KMS-11 (cell line): ENCODE results near the gene TRABD2B.

Experiments
- H2AFZ ChIP-seq: fragments of 200-600 bp; sonication (generic); 2 replicates; pipeline ENCODE4 v1.6.1; 2016; ENCODE audit warnings: antibody characterized with exemption, mixed run types, low read depth
- H3K27ac ChIP-seq: fragments of 200-600 bp; sonication (generic); 2 replicates; pipeline ENCODE4 v1.6.1; 2016; ENCODE audit warnings: mild to moderate bottlenecking, mixed run types
- H3K27me3 ChIP-seq: fragments of 200-600 bp; sonication (generic); 2 replicates; pipeline ENCODE4 v1.6.1; 2017; ENCODE audit warnings: mild to moderate bottlenecking, low read depth, mixed run types, moderate library complexity; ENCODE audit not compliant: insufficient read depth
- H3K36me3 ChIP-seq: fragments of 200-600 bp; sonication (generic); 2 replicates; pipeline ENCODE4 v1.6.1; 2017; ENCODE audit warnings: mild to moderate bottlenecking, mixed run types; ENCODE audit not compliant: insufficient read depth
- H3K4me1 ChIP-seq: fragments of 200-600 bp; sonication (generic); 2 replicates; pipeline ENCODE4 v1.6.1; 2016; ENCODE audit warnings: mild to moderate bottlenecking, low read depth, mixed run types; ENCODE audit not compliant: poor library complexity, severe bottlenecking
- H3K4me2 ChIP-seq: fragments of 200-600 bp; sonication (generic); 2 replicates; pipeline ENCODE4 v1.7.0; 2016; ENCODE audit warnings: mild to moderate bottlenecking, mixed run types
- H3K4me3 ChIP-seq: fragments of 200-600 bp; sonication (generic); IDR thresholded peaks from 2 replicates; pipeline ENCODE4 v1.6.1; 2017; ENCODE audit warnings: low read depth, low read length, mixed read lengths; ENCODE audit not compliant: insufficient read depth
- H3K79me2 ChIP-seq: fragments of 200-600 bp; sonication (generic); 2 replicates; pipeline ENCODE4 v1.6.1; 2016; ENCODE audit warnings: low read depth, mixed run types; ENCODE audit not compliant: insufficient read depth
- H3K9ac ChIP-seq: fragments of 200-600 bp; sonication (generic); 2 replicates; pipeline ENCODE4 v1.6.1; 2016; ENCODE audit warnings: mild to moderate bottlenecking, mixed run types
- H4K20me1 ChIP-seq: fragments of 200-600 bp; sonication (generic); 2 replicates; pipeline ENCODE4 v1.6.1; 2016; ENCODE audit warnings: mild to moderate bottlenecking, mixed run types; ENCODE audit not compliant: insufficient read depth
- TF ChIP-seq, protein P1 (sequence below): fragments of 200-600 bp; sonication (generic); conservative IDR thresholded peaks from 2 replicates; pipeline ENCODE4 v1.6.1; 2017; ENCODE audit warnings: low read depth, mild to moderate bottlenecking, antibody characterized with exemption, low read length, moderate library complexity, mixed read lengths

TRABD2B gene

DNA sequence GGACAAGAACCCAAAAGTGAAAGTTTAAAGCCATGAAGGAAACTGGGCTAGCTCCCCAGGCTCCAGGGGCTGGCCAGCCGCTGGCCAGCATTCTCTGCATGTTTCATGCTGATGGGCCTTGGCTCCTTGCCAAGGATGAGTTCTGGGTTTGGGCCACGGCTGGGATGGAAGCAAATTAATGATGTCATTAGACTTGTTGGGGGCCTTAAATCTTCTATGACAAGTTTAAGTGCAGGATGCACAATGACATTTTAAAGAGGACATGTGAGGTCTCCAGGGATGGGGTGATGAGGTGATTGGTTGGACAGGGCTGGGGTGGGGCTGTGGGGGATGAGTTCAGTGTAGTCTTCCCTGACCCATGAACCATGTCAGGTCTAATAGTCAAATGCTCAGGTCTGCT, 199.6 kb downstream of the TRABD2B start:
- no peaks in the 10 kb centered on the region for H4K20me1 ChIP-seq
- no peak overlapping the region for H2AFZ ChIP-seq
- H3K4me3 ChIP-seq = no peak overlapping the region
- no peaks in the 10 kb centered on the region for H3K4me1 ChIP-seq
- no peaks in the 10 kb centered on the region for H3K79me2 ChIP-seq
- no peak overlapping the region for H3K4me2 ChIP-seq
- no peak overlapping the region for H3K27ac ChIP-seq
- H3K27me3 ChIP-seq = no peaks in the 10 kb centered on the region
- TF ChIP-seq, protein P1, sequence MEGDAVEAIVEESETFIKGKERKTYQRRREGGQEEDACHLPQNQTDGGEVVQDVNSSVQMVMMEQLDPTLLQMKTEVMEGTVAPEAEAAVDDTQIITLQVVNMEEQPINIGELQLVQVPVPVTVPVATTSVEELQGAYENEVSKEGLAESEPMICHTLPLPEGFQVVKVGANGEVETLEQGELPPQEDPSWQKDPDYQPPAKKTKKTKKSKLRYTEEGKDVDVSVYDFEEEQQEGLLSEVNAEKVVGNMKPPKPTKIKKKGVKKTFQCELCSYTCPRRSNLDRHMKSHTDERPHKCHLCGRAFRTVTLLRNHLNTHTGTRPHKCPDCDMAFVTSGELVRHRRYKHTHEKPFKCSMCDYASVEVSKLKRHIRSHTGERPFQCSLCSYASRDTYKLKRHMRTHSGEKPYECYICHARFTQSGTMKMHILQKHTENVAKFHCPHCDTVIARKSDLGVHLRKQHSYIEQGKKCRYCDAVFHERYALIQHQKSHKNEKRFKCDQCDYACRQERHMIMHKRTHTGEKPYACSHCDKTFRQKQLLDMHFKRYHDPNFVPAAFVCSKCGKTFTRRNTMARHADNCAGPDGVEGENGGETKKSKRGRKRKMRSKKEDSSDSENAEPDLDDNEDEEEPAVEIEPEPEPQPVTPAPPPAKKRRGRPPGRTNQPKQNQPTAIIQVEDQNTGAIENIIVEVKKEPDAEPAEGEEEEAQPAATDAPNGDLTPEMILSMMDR = no peak
- H3K36me3 ChIP-seq = no peaks in the 10 kb centered on the region
- H3K9ac ChIP-seq = no peak overlapping the region

- no peak overlapping the region for H3K4me2 ChIP-seq
- no peak overlapping the region for H3K4me3 ChIP-seq
- H3K27ac ChIP-seq = no peak overlapping the region
- no peak overlapping the region for H2AFZ ChIP-seq
- H3K4me1 ChIP-seq = no peaks in the 10 kb centered on the region
- H3K79me2 ChIP-seq = no peaks in the 10 kb centered on the region
- TF ChIP-seq, protein P1 = no peak
- no peak overlapping the region for H3K9ac ChIP-seq
- H3K27me3 ChIP-seq = no peaks in the 10 kb centered on the region
- H4K20me1 ChIP-seq = no peaks in the 10 kb centered on the region
- H3K36me3 ChIP-seq = no peaks in the 10 kb centered on the region
Observed at GRCh38 chr1:47796626-47797025, 200.6 kb downstream of the TRABD2B start.

GRCh38 chr1:47795102-47795501, 202.1 kb downstream of the TRABD2B start:
- Histone ChIP-seq H3K27ac (no peak overlapping the region), H3K4me1 (no peaks in the 10 kb centered on the region), H3K4me2 (no peak overlapping the region), H3K27me3 (no peaks in the 10 kb centered on the region), H3K36me3 (no peaks in the 10 kb centered on the region), H3K9ac (no peak overlapping the region), H3K4me3 (no peak overlapping the region), H3K79me2 (no peaks in the 10 kb centered on the region), H2AFZ (no peak overlapping the region), H4K20me1 (no peaks in the 10 kb centered on the region)
- TF ChIP-seq, protein P1 = no peak

- no peaks in the 10 kb centered on the region for H4K20me1 ChIP-seq
- no peak overlapping the region for H3K9ac ChIP-seq
- H3K36me3 ChIP-seq = no peaks in the 10 kb centered on the region
- no peak overlapping the region for H3K4me3 ChIP-seq
- no peaks in the 10 kb centered on the region for H3K27me3 ChIP-seq
- H2AFZ ChIP-seq = no peak overlapping the region
- no peaks in the 10 kb centered on the region for H3K4me1 ChIP-seq
- TF ChIP-seq, protein P1 = no peak
- no peak overlapping the region for H3K4me2 ChIP-seq
- H3K79me2 ChIP-seq = no peaks in the 10 kb centered on the region
- no peak overlapping the region for H3K27ac ChIP-seq
Observed at GRCh38 chr1:47794530-47794929, 202.7 kb downstream of the TRABD2B start.
